HG02981 (cell line): ENCODE results near the gene ACP4.
"Not testable (repeated sequence)": the region's sequence is repeated elsewhere in the genome, so short reads cannot be mapped to it uniquely, and the experiment has no call there.

Experiments used
- ATAC-seq: cut with Tn5 transposase; IDR thresholded peaks from one replicate; pipeline ENCODE4 v1.9.1; 2021; ENCODE audit warnings: mild to moderate bottlenecking, moderate library complexity; ENCODE audit not compliant: unreplicated experiment

The ACP4 gene

DNA sequence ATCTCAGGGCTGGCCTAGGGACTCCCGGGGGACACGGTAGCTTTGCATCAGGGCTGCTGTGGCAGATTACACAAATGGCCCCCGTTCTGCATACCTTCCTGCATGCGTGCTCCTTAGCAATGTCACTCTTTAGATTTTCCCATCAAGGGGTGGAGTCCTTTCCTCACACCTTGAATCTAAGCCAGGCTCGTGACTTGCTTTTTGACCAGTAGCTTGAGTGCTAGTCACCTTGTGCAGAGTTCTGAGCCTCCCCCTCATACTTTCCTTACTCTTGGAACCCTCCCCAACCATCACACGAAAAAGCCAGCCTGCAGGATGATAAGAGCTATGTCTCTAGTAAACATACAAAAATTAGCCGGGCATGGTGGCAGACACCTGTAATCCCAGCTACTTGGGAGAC is 16.8 kb upstream of the ACP4 start:
- not testable (repeated sequence) for ATAC-seq

DNA sequence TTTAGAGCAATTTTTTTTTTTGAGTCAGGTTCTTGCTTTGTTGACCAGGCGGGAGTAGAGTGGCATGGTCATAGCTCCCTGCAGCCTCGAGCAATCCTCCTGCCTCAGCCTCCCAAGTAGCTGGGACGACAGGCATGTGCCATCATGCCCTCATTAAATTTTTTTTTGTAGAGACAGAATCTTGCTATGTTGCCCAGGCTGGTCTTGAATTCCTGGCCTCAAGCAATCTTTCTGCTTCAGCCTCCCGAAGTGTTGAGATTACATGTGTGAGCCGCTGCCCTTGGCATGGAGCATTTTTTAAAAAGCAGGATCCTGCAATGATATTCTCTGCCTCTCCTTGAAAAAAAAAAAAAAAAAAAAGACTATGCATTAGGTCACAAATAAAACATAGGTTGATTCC is 14.1 kb upstream of the ACP4 start:
- ATAC-seq, result no peak

GRCh38 chr19:50777261-50777660 is 13.0 kb upstream of the ACP4 start:
- ATAC-seq, result no peak

DNA sequence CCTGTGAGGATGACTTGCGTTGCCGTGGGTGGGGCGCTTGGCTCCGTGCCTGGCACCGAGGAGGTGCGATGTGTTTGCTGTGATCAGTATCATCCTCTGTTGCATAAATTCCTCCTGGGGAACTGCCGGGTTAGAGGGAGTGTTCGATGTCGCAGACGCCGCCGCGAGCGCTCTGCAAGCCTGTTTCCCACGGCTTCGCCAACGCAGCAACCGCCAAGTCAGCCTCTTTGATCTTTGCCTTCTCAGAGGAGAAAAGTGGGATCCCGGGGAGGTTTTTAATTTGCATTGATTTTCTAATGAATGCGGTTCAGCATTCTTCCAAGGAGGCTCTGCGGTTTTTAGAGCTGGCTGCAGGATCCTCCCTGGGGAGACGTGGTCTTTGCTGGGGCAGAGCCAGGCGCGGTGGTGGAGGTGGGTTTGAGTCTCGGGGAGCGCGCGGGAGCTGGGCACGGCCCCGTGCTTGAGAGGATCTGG is 12.3 kb upstream of the ACP4 start:
- ATAC-seq, result no peak

- no peak for ATAC-seq
These were observed 11.2 kb upstream of the ACP4 start for GRCh38 chr19:50778906-50779430.

DNA sequence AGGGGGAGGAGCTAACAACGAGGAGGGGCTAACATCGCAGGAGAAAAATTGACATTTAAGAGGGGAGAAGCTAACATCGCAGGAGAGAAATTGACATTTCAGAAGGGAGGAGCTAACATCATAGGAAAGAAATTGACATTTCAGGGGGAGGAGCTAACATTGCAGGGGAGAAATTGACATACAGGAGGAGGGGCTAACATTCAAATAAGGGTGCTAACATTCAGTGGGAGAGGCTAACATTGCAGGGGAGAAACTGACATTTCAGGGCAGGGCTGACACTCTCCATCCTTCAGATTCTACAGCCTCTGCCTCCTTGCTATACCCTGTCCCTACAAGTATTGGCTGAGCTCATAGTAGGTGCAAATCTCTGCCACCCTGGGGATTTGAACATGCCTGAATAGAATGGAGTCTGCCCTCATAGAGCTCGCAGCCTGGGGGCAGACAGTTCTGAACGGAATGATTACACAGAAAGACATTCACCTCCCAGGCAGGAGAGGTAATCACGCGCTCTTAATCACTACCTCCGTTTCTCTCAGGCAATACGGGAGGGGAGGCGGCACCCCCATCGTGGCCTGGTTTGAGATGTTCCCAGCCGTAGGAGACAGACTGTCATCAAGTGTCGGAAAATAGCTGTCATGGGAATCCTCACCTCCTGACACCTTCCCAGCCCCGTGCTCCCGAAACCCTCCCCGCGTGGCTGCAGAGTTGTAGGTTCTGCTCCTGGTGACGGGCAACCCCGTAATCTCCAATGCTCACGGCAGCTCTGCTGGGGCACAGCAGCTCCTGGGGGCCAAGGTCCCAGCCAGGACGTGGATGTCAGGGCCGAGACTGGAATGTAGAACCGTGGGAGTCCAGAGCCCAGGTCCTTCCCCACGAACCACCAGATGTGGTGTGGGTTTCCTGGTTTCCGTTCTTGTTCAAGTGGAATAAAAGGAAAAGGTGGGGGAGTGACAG is 10.4 kb upstream of the ACP4 start:
- ATAC-seq, result no peak

- no peak for ATAC-seq
These were observed 9.3 kb upstream of the ACP4 start for GRCh38 chr19:50780753-50781435.

- ATAC-seq, result not testable (repeated sequence)
These were observed 6.4 kb upstream of the ACP4 start for GRCh38 chr19:50783848-50784152.

GRCh38 chr19:50784710-50785109 is 5.5 kb upstream of the ACP4 start:
- ATAC-seq, result no peak

GRCh38 chr19:50785329-50785728 is 4.9 kb upstream of the ACP4 start:
- no peak for ATAC-seq

DNA sequence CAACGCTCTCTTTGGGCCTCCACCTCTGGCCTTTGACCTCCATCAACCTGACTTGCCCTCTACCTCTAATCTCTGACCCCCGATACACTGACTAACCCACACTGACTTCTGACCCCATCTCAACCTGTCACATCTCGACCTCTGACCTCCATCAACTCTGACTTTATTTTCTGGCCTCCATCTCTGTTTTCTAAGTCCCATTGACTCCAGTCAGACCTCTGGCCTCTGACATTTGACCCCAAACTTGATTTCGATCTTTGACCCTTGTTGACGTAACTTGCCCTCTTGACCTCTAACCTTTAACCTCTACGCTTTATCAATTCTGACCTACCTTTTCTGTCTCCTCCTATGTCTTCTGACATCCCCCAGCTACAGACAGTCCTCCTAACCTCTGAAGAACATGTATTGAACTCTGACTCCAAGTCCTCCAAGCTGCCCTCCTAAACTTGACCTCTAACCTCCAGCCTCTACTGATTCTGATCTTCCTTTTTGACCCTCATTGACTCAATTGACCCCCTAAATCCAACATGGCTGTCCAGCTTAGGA is 780 bp downstream of the ACP4 start:
- no peak for ATAC-seq

DNA sequence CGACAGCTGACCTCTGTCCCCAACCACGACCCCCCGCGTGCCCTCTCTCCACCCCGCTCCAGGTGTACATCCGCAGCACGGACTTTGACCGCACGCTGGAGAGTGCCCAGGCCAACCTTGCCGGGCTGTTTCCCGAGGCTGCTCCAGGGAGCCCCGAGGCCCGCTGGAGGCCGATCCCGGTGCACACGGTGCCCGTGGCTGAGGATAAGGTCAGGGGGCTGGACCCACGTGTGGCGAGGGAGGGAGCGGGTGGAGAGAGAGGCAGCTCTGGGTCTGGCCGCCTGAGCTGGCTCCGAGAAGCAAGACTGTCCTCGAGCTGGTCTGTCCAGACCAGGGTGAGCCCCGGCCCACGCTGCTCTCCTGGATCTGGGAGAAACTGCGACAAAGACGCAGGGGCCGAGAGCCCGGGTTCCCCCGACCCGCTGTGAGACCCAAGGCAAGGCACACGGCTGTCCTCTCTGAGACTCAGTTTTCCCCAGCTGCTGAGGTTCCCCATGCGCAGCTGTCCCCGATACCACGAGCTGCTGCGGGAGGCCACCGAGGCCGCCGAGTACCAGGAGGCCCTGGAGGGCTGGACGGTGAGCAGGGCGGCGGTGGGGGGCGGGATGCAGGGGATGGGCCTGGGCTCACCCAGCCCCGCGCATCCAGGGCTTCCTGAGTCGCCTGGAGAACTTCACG is 1.5 kb downstream of the ACP4 start:
- no peak for ATAC-seq

DNA sequence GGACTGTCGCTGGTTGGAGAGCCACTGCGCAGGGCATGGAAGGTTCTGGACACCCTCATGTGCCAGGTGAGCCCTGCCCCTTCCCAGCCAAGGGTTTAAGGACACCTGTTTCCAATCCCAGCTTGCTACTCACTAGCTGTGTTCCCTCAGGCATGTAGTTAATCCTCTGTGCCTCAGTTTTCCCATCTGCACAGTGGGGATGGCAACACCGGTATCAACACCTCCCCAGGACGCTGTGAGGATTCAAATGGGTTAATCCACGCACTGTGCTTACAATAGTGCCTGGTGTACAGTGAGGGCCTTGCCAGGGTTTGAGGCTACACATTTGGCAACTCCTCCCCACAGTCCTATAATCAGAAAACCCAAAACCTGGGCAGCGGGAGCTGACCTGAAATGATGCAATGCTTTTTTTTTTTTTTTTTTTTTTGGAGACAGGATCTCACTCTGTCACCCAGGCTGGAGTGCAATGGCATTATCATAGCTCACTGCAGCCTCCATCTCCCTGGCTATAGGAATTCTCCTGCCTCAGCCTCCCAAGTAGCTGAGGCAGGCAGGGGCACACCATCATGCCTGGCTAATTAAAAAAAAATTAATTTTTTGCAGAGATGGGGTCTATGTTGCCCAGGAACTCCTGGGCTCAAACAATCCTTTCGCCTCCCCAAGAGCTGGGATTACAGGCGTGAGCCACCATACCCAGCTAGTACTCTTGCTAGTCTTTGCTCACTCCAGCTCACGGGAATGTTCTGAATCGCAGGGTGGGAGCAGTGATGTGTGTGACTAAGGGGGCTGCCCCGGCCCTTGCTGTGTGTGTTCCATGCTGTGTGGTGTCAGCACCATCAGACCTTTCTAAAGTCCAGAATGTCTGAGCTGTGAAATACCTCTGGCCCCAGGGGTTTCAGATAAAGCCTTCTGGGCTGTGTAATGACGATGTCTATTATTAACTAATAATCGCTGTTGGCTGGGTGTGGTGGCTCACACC is 2.3 kb downstream of the ACP4 start:
- ATAC-seq, result no peak

DNA sequence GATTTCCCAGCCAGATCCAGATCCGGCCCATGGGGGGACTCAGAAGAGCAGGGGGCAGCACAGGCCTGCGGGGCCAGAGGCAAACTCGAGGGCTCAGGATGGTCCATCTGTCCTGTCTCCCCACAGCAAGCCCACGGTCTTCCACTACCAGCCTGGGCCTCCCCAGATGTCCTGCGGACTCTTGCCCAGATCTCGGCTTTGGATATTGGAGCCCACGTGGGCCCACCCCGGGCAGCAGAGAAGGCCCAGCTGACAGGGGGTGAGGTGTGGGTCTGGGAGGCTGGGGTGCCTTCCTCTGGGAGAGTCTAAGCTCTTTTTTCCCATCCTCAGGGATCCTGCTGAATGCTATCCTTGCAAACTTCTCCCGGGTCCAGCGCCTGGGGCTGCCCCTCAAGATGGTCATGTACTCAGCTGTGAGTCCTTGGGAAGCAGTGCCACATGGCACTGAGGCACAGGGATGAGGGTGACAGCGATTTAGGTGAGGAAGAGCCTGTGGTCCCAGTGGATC is 3.4 kb downstream of the ACP4 start:
- no peak for ATAC-seq

DNA sequence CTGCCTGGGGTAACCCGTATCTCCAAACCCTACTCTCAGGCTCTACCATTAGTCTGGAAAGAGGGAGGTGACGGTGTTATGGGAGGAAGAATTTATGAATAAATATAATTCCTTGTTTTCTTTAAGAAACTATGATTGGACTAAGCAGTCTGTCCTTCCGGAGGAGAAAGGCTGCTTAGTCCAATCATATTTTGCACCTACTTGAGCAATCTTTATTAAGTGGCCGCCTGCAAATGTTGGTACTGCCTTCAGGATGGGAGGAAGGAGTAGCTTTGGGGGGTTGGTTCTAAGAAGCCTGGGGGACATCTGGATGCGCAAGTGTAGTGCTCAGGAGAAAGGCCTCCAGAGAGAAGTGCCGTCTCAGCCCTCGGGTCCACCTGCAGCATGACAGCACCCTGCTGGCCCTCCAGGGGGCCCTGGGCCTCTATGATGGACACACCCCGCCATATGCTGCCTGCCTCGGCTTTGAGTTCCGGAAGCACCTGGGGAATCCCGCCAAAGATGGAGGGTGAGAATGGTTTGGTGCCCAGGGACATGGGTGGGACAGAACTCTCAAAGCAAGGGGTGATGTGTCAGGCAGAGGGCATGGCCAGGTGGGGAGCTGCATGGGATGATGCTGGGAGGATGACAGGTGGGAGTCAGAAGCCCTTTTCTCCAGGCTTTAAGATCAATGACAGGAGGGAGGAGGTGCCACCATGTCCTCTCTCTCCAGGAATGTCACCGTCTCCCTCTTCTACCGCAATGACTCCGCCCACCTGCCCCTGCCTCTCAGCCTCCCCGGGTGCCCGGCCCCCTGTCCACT is 4.1 kb downstream of the ACP4 start:
- ATAC-seq, result no peak

DNA sequence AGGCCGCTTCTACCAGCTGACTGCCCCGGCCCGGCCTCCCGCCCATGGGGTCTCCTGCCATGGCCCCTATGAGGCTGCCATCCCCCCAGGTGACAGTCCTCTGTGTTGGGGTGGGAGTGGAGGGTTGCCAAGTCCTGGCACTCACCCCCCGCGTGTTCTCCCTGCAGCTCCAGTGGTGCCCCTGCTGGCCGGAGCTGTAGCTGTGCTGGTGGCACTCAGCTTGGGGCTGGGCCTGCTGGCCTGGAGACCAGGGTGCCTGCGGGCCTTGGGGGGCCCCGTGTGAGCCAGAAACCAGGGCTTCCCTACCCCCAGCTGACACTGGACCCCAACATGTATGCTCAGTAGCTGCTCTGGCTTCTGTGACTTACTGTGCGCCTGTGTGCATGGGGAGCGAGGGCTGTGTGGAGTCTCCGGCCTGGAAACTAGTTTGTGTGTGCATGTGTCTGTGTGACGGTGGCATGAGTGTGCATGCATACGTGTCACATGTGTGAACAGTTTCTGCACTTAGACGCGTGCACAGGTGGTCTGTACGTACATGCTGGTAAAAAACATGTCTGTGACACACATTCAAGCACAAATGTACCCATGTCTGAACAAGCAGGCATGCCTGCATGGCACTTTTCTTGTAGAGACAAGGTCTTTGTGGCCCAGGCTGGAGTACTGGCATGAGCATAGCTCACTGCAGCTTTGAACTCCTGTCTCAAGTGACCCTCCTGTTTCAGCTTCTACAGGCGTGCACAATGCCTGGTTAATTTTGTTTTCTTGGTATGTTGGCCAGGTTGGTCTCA is 4.9 kb downstream of the ACP4 start:
- ATAC-seq, result no peak

DNA sequence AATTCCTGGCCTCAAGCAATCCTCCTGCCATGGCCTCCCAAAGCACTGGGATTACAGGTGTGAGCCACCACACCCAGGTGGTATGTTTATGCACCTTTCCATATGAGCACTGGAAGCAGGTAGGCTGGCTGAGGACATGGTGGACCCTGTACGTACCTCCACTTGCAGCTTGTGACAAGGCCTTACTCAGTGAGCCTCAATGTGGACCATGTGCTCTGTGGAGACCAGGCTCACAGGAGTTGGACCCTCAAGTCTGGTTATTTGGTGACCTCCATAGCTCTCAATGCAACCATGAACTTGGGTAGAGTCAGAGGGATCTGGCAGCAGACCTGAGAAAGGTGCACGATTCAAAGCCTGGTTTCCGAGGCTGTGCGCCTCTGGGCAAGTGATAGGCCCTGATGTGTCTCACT is 5.5 kb downstream of the ACP4 start:
- ATAC-seq, result no peak

DNA sequence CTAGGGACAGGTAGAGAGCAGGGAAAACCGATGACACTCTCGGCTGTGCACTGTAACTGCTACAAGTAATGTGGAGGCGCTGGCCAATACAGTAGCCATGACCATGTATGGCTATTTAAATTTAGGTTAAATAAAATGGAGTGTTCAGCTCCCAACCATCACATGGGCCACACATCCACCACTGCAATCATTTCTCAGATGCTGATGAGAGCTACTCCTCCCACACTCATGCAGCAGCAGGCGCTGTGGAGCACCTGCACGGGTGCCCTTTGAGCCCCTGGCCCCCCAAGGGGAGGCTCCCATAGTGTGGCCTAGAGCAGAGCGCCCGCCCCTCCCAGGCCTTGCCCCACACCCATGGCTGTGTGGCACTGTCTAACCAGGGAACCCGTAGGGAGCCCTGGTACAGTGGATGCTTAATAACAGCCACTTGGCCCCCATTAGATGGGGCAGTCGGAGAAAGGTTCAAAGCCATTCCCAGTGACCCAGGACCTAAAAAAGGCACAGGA is 6.0 kb downstream of the ACP4 start:
- ATAC-seq, result no peak
